ENCODE data around the gene OR13J1.
A peak's percentile ranks its signal among the peaks of the same experiment; 100 is the strongest.

GRCh38 chr9:35847792-35848572 is 22.2 kb downstream of the OR13J1 start:
- no peak for TF ChIP-seq POLR2AphosphoS5 (IDR thresholded peaks at IDR 0.05; ENCODE audit: low read depth, low read length)
- TF ChIP-seq POLR2A (IDR thresholded peaks at IDR 0.05; ENCODE audit: low read depth, low read length) = 0 out of 2 replicates have a peak, but pooled peaks have one; percentile 24
- TF ChIP-seq TAF1 (IDR thresholded peaks at IDR 0.05; ENCODE audit: low read depth, low read length) = no peak
- no peak for TF ChIP-seq PAX5 (IDR thresholded peaks at IDR 0.05; ENCODE audit: insufficient read depth, low read length, severe bottlenecking)
- no peak for TF ChIP-seq SPI1 (IDR thresholded peaks at IDR 0.05; ENCODE audit: low read depth, low read length)
